PC-3 (cell line): ENCODE data around the gene SLC7A10.

ENCODE experiments used
- CTCF ChIP-seq: fragments of 300-600 bp; sonication (generic); conservative IDR thresholded peaks from 2 replicates; pipeline ENCODE4 v1.5.1; 2017; ENCODE audit warnings: antibody characterized with exemption, low read depth, mild to moderate bottlenecking, low read length
- EZH2 ChIP-seq: fragments of 300-600 bp; sonication (generic); IDR thresholded peaks from one replicate; pipeline ENCODE4 v1.6.1; 2017; ENCODE audit warnings: antibody characterized with exemption, mild to moderate bottlenecking, low read length; ENCODE audit not compliant: unreplicated experiment
- EZH2phosphoT487 ChIP-seq: fragments of 300-600 bp; sonication (generic); IDR thresholded peaks from 2 replicates; pipeline ENCODE4 v1.6.1; 2018; ENCODE audit warnings: mild to moderate bottlenecking, antibody characterized with exemption, low read length, borderline replicate concordance

GRCh38 chr19:33250500-33250899 lies 24.9 kb upstream of the SLC7A10 start:
- TF ChIP-seq CTCF (no peak), EZH2 (no peak), EZH2phosphoT487 (no peak)
